Activated B cell treated with CpG ODN at 0.5 μM for 24 hours (primary cell): ENCODE measurements around the gene OR4D11. TPM values are rescaled to one million over a fixed set of nuclear protein-coding genes. Genes with fewer than 3 reads are reported as not detected.

Experiments
- ATAC-seq: fragments of 200-7000 bp; cut with Tn5 transposase; one replicate; pipeline ENCODE4 v1.10.0; 2021; ENCODE audit warnings: low read depth, mild to moderate bottlenecking, moderate library complexity
- CTCF ChIA-PET: fragments of 350-600 bp; sonication (Branson Sonifier 250); formaldehyde crosslinking; loops from one replicate; lab custom pipeline; 2021; ENCODE audit warnings: antibody characterized with exemption; lab: Charles Lee
- POLR2A ChIA-PET: fragments of 350-600 bp; sonication (Branson Sonifier 250); formaldehyde crosslinking; loops from one replicate; lab custom pipeline; 2021; ENCODE audit warnings: antibody characterized with exemption; lab: Charles Lee
- DNase-seq: peaks from one replicate; pipeline ENCODE4 v3.0.0; 2022
- H3K27ac Mint-ChIP-seq: one replicate; pipeline ENCODE4 v1.8.0; 2020; ENCODE audit warnings: mixed read lengths
- H3K27me3 Mint-ChIP-seq: one replicate; pipeline ENCODE4 v1.8.0; 2021; ENCODE audit warnings: mixed read lengths
- H3K36me3 Mint-ChIP-seq: one replicate; pipeline ENCODE4 v1.8.0; 2021; ENCODE audit warnings: low read depth, mixed read lengths
- H3K4me1 Mint-ChIP-seq: one replicate; pipeline ENCODE4 v1.8.0; 2021; ENCODE audit warnings: mixed read lengths
- H3K4me3 Mint-ChIP-seq: one replicate; pipeline ENCODE4 v1.8.0; 2020; ENCODE audit warnings: mild to moderate bottlenecking, mixed read lengths
- H3K9me3 Mint-ChIP-seq: one replicate; pipeline ENCODE4 v1.8.0; 2020; ENCODE audit warnings: mixed read lengths
- intact Hi-C: fragments of 100-400 bp; cut with micrococcal nuclease; formaldehyde crosslinking; loops from one replicate; pipeline ENCODE4 v1.15.1; 2024
- total RNA-seq: library from RNA; stranded (reverse); gene quantifications from 2 replicates; pipeline ENCODE4 v1.2.3, GENCODE V29; 2022
- TF ChIP-seq, protein P1 (sequence below): fragments of 200-600 bp; IDR thresholded peaks from one replicate; pipeline ENCODE4 v1.8.0; 2022; ENCODE audit warnings: antibody characterized with exemption, mild to moderate bottlenecking

Gene OR4D11
- total RNA-seq, 1 donor from 2014 or later: not detected

DNA sequence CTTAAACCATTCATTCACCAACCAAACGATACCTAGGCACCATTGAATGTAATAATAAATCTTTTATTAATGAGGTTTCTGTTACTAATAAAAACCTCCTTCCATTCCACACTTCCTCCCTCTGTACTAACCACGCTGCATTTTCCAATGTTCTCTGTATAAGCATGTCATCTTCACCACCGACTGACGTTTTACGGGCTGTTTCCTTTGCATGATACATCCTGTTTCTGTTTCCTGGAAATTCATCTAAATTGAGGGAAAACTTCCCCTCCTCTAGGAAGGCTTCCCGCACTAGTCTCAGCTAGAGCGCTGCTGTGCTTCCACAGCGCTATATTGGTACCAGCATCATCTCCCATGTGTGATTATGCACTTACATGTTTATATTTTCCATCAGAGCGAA lies 28.2 kb upstream of the OR4D11 start:
- Mint-ChIP-seq H3K27me3 (peaks cover 9% of the 10 kb centered on the region), H3K4me1 (peaks cover 8% of the 10 kb centered on the region), H3K9me3 (no peaks in the 10 kb centered on the region), H3K27ac (no peak overlapping the region), H3K4me3 (no peak overlapping the region), H3K36me3 (no peaks in the 10 kb centered on the region)
- DNase-seq (no peak), ATAC-seq (no peak)
- ChIA-PET CTCF (no interaction called here), POLR2A (no interaction called here)
- TF ChIP-seq, protein P1, sequence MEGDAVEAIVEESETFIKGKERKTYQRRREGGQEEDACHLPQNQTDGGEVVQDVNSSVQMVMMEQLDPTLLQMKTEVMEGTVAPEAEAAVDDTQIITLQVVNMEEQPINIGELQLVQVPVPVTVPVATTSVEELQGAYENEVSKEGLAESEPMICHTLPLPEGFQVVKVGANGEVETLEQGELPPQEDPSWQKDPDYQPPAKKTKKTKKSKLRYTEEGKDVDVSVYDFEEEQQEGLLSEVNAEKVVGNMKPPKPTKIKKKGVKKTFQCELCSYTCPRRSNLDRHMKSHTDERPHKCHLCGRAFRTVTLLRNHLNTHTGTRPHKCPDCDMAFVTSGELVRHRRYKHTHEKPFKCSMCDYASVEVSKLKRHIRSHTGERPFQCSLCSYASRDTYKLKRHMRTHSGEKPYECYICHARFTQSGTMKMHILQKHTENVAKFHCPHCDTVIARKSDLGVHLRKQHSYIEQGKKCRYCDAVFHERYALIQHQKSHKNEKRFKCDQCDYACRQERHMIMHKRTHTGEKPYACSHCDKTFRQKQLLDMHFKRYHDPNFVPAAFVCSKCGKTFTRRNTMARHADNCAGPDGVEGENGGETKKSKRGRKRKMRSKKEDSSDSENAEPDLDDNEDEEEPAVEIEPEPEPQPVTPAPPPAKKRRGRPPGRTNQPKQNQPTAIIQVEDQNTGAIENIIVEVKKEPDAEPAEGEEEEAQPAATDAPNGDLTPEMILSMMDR: no peak
- intact Hi-C loops: no loop called here

DNA sequence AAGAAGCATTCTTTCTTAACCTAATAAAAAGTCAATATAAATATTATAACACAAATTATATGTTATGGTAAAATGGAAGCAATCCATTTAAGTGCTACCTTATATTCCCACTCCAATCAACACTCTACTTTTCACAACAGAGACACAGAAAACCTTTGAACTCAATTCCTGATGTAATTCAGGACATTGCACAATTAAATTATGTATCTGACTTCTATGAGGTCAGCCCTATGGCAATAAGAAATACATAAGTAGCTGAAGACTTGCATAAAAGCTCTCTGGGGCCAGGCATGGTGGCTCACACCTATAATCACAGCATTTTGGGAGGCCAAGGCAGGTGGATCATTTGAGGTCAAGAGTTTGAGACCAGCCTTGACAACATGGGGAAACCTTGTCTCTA lies 23.5 kb upstream of the OR4D11 start:
- ChIA-PET POLR2A (no interaction called here), CTCF (no interaction called here)
- H3K9me3 Mint-ChIP-seq: no peaks in the 10 kb centered on the region
- no peak for ATAC-seq
- peaks cover 6% of the 10 kb centered on the region for H3K27me3 Mint-ChIP-seq
- intact Hi-C loops: no loop called here
- no peaks in the 10 kb centered on the region for H3K36me3 Mint-ChIP-seq
- H3K27ac Mint-ChIP-seq: no peak overlapping the region
- TF ChIP-seq, protein P1: no peak
- no peak for DNase-seq
- peaks cover 8% of the 10 kb centered on the region for H3K4me1 Mint-ChIP-seq
- H3K4me3 Mint-ChIP-seq: no peak overlapping the region

DNA sequence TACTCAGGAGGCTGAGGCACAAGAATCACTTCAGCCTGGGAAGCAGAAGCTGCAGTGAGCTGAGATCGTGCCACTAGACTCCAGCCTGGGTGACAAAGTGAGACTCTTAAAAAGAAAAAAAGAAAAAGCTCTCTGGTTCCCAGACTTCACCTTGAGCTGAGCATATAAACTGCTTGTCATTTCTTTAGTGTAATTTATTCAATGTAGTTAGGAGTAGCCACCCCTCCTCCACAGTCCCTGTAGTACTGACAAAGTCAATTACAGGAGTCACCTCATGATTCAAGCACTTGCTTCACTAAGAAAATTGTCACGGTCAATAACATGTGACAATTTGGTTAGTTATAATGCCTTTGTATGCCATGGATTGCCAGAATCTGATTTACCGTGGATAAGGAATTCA lies 23.0 kb upstream of the OR4D11 start:
- ChIA-PET POLR2A (no interaction called here), CTCF (no interaction called here)
- Mint-ChIP-seq H3K4me3 (no peak overlapping the region), H3K27ac (no peak overlapping the region), H3K4me1 (peaks cover 8% of the 10 kb centered on the region), H3K9me3 (no peaks in the 10 kb centered on the region), H3K36me3 (no peaks in the 10 kb centered on the region), H3K27me3 (peaks cover 4% of the 10 kb centered on the region)
- intact Hi-C loops: no loop called here
- no peak for ATAC-seq
- TF ChIP-seq, protein P1: no peak
- no peak for DNase-seq

DNA sequence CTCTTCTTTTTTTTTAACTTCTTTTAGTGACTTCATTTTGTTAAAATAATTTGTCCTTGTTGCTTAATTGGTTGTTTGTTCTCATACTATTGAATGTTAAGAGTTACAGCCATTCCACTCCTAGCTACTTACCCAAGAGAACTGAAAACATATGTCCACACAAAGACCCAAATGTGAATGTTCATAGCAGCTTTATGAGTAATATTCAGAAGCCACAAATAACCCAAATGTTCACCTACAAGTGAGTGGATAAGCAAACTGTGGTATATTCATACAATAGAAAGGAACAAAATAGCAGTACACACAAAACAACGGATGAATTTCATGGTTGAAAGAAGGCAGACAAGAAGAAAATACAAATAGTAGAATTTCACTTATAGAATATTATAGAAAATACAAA lies 1.4 kb upstream of the OR4D11 start:
- Mint-ChIP-seq H3K4me3 (no peak overlapping the region), H3K4me1 (no peaks in the 10 kb centered on the region), H3K27me3 (peaks cover 23% of the 10 kb centered on the region), H3K27ac (no peak overlapping the region), H3K9me3 (no peaks in the 10 kb centered on the region), H3K36me3 (no peaks in the 10 kb centered on the region)
- no peak for DNase-seq
- CTCF ChIA-PET: no interaction called here
- intact Hi-C loops: no loop called here
- ATAC-seq: no peak
- POLR2A ChIA-PET: no interaction called here
- TF ChIP-seq, protein P1: no peak

DNA sequence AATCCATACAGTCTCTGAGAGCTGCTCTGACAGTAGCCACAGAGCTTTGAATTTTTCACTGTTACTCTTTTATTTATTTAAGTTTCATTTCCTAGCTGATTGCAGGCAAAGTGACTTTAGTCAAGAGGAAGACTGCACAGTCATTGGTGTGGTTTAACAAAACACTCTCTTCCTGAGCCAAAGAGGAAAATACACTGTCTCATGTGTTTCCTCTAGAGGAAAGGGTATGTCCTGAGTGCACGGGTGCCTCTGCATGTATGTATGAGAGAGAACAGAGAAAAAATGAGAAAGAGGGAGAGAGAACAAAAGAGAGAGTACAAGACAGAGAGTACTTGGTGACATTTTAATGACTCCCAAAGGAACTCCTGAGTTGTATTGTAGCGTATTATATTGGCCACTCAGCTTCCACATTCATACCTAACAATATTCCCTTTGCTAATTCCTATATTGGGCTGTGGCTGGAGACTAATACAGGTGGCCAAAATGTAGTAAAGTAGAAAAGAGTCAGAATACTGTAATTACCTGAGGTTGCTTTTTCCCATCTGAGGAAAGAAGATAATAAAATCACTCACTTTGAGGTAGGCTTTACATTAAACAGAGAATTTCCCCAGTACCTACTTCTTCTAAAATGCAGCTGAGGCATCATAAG lies 7.7 kb downstream of the OR4D11 start, which contains the start of gene OR4D9:
Gene OR4D9 (plus strand): TSS at position 599 of the 649 bp plus-strand sequence. CDS start 3,374 bp downstream, outside the sequence.
- no peak for DNase-seq

More for the DNA sequence above, 7.7 kb downstream of the OR4D11 start, which contains the start of gene OR4D9:
- peaks cover 13% of the 10 kb centered on the region for H3K27me3 Mint-ChIP-seq
- H3K36me3 Mint-ChIP-seq: no peaks in the 10 kb centered on the region
- TF ChIP-seq, protein P1: no peak
- ChIA-PET POLR2A (no interaction called here), CTCF (no interaction called here)
- H3K4me1 Mint-ChIP-seq: peaks cover 2% of the 10 kb centered on the region
- intact Hi-C loops: no loop called here
- H3K9me3 Mint-ChIP-seq: no peaks in the 10 kb centered on the region
- H3K4me3 Mint-ChIP-seq: no peak within 1 kb of the TSS
- no peak for ATAC-seq
- H3K27ac Mint-ChIP-seq: no peak within 1 kb of the TSS
